Stimulated activated CD4-positive, alpha-beta T cell treated with anti-CD3 and anti-CD28 coated beads, Interleukin-12 subunit alpha, Interleukin-12 subunit beta, amount 100 ng/mL, for 48 hours (primary cell): ENCODE data around the gene CEL.
"Not testable (repeated sequence)": the region's sequence is repeated elsewhere in the genome, so short reads cannot be mapped to it uniquely, and the experiment has no call there.

Experiments used
- DNase-seq, 3 donors: peaks; one replicate each; pipeline ENCODE4 v3.0.0-alpha.2; 2020; ENCODE audit warnings: low read depth in 2 of 3, low spot score in 1 of 3

CEL gene

GRCh38 chr9:133061764-133062145 is at the start of gene CEL:
CEL (plus strand) TSS chr9:133061981; CDS start chr9:133062003, 22 bp downstream.
- not testable (repeated sequence) for DNase-seq

GRCh38 chr9:133014696-133015095 is 47.1 kb upstream of the CEL start:
- no peak for DNase-seq

GRCh38 chr9:133023117-133023890 is 38.5 kb upstream of the CEL start:
- peak in 2 of 3 donors; percentile 45 for DNase-seq

- DNase-seq: no peak
Measured at GRCh38 chr9:133026426-133026825, 35.4 kb upstream of the CEL start.

- DNase-seq: no peak
Measured at GRCh38 chr9:133027134-133027533, 34.6 kb upstream of the CEL start.

- no peak for DNase-seq
Measured at GRCh38 chr9:133028221-133028620, 33.6 kb upstream of the CEL start.

GRCh38 chr9:133029994-133030316 is 31.8 kb upstream of the CEL start:
- DNase-seq: no peak

- peak; percentile 83 to 85 (median 84) for DNase-seq
Measured at GRCh38 chr9:133030317-133031129, 31.3 kb upstream of the CEL start, which contains the start of gene GTF3C5. GTF3C5 (plus strand) TSS chr9:133030997; CDS start chr9:133031012, 15 bp downstream.

- no peak for DNase-seq
Measured at GRCh38 chr9:133031130-133031422, 30.7 kb upstream of the CEL start.

- DNase-seq: no peak
Measured at GRCh38 chr9:133031496-133031911, 30.3 kb upstream of the CEL start.

- DNase-seq: no peak
Measured at GRCh38 chr9:133032171-133032570, 29.6 kb upstream of the CEL start.

- DNase-seq: no peak
Measured at GRCh38 chr9:133035669-133036068, 26.1 kb upstream of the CEL start.

GRCh38 chr9:133037775-133038515 is 23.8 kb upstream of the CEL start:
- DNase-seq: no peak

- peak in 1 of 3 donors; percentile 35 for DNase-seq
Measured at GRCh38 chr9:133040892-133041479, 20.8 kb upstream of the CEL start.

GRCh38 chr9:133041958-133042357 is 19.8 kb upstream of the CEL start:
- no peak for DNase-seq

- DNase-seq: no peak
Measured at GRCh38 chr9:133042676-133043075, 19.1 kb upstream of the CEL start.

- no peak for DNase-seq
Measured at GRCh38 chr9:133043449-133044035, 18.2 kb upstream of the CEL start.

- no peak for DNase-seq
Measured at GRCh38 chr9:133044125-133044524, 17.7 kb upstream of the CEL start.

GRCh38 chr9:133044661-133045060 is 17.1 kb upstream of the CEL start:
- DNase-seq: no peak

GRCh38 chr9:133045132-133045531 is 16.6 kb upstream of the CEL start:
- DNase-seq: no peak
